Gastroesophageal sphincter (tissue), 3 donors: ENCODE results near the gene ANO2.

ENCODE experiments used
- CTCF ChIP-seq, 4 experiments: fragments of 200-600 bp in 2 of 4; fragments of 450-650 bp in 2 of 4; sonication (generic) in 1 of 4; IDR thresholded peaks; one replicate each; pipeline ENCODE4 v1.5.1; 2017 to 2019; ENCODE audit warnings: antibody characterized with exemption in 4 of 4, mild to moderate bottlenecking in 2 of 4, moderate library complexity in 2 of 4
- EP300 ChIP-seq: sonication (generic); formaldehyde crosslinking; IDR thresholded peaks from one replicate; pipeline ENCODE4 v1.6.1; 2017; ENCODE audit warnings: antibody characterized with exemption, mild to moderate bottlenecking

- no peak for TF ChIP-seq CTCF (IDR thresholded peaks at IDR 0.05)
- no peak for TF ChIP-seq EP300
These were observed 398.4 kb downstream of the ANO2 start for GRCh38 chr12:5546616-5547015.
